Liver (tissue), 9 donors: Measurements from ENCODE around the gene LANCL1. TPM values are rescaled to one million over a fixed set of nuclear protein-coding genes. Genes with fewer than 3 reads are reported as not detected.

Source experiments
- DNase-seq: peaks from one replicate; pipeline ENCODE4 v3.0.0-alpha.2; 2017; ENCODE audit warnings: low spot score
- H3K27ac ChIP-seq, 2 donors: one replicate each; pipeline ENCODE4 v1.7.0; 2013; ENCODE audit warnings: inconsistent platforms in 2 of 2, low read length in 2 of 2, control low read depth in 1 of 2, low read depth in 1 of 2, mild to moderate bottlenecking in 1 of 2
- H3K27me3 ChIP-seq, 4 donors: one replicate each; pipeline versions ENCODE4 v1.6.1 to v1.7.0; 2013; ENCODE audit warnings: low read length in 3 of 4, inconsistent platforms in 1 of 4, mild to moderate bottlenecking in 1 of 4, moderate library complexity in 1 of 4; ENCODE audit not compliant: control insufficient read depth in 4 of 4, insufficient read depth in 4 of 4
- H3K36me3 ChIP-seq, 4 donors: one replicate each; pipeline versions ENCODE4 v1.6.1 to v1.7.0; 2013; ENCODE audit warnings: low read length in 3 of 4, mild to moderate bottlenecking in 3 of 4, low read depth in 1 of 4, moderate library complexity in 1 of 4; ENCODE audit not compliant: control insufficient read depth in 4 of 4, insufficient read depth in 3 of 4
- H3K4me1 ChIP-seq, 4 donors: one replicate each; pipeline versions ENCODE4 v1.6.1 to v1.7.0; 2013; ENCODE audit warnings: low read length in 3 of 4, mild to moderate bottlenecking in 3 of 4, moderate library complexity in 1 of 4; ENCODE audit not compliant: control insufficient read depth in 4 of 4, insufficient read depth in 4 of 4
- H3K4me3 ChIP-seq, 3 donors: one replicate each; pipeline versions ENCODE4 v1.6.1 to v1.7.0; 2013; ENCODE audit warnings: low read length in 3 of 3, control low read depth in 1 of 3, low read depth in 1 of 3, mild to moderate bottlenecking in 1 of 3
- H3K9ac ChIP-seq, 2 donors: one replicate each; pipeline ENCODE4 v1.7.0; 2013; ENCODE audit warnings: low read length in 2 of 2, mild to moderate bottlenecking in 2 of 2, moderate library complexity in 2 of 2, control low read depth in 1 of 2, low read depth in 1 of 2
- H3K9me3 ChIP-seq, 4 donors: one replicate each; pipeline versions ENCODE4 v1.6.1 to v1.7.0; 2013; ENCODE audit warnings: low read length in 3 of 4; ENCODE audit not compliant: control insufficient read depth in 4 of 4
- ATF3 ChIP-seq: IDR thresholded peaks from 2 replicates; pipeline ENCODE4 v1.6.1; 2016; ENCODE audit warnings: antibody characterized with exemption
- EGR1 ChIP-seq, 2 donors: IDR thresholded peaks; 2 replicates each; pipeline ENCODE4 v1.6.1; 2016 to 2018; ENCODE audit warnings: antibody characterized with exemption in 2 of 2, low read depth in 2 of 2
- FOXA1 ChIP-seq: IDR thresholded peaks from 2 replicates; pipeline ENCODE4 v1.6.1; 2016; ENCODE audit warnings: antibody characterized with exemption
- FOXA2 ChIP-seq: IDR thresholded peaks from 2 replicates; pipeline ENCODE4 v1.6.1; 2016; ENCODE audit warnings: antibody characterized with exemption
- GABPA ChIP-seq, 2 donors: IDR thresholded peaks in 1 of 2; conservative IDR thresholded peaks in 1 of 2; 2 replicates each; pipeline ENCODE4 v1.6.1; 2016; ENCODE audit warnings: antibody characterized with exemption in 2 of 2, mild to moderate bottlenecking in 1 of 2, moderate library complexity in 1 of 2
- HNF4A ChIP-seq, 2 donors: conservative IDR thresholded peaks; 2 replicates each; pipeline ENCODE4 v1.6.1; 2016; ENCODE audit warnings: antibody characterized with exemption in 2 of 2, mild to moderate bottlenecking in 2 of 2
- HNF4G ChIP-seq: IDR thresholded peaks from 2 replicates; pipeline ENCODE4 v1.6.1; 2016; ENCODE audit warnings: antibody characterized with exemption
- JUND ChIP-seq, 2 donors: IDR thresholded peaks; 2 replicates each; pipeline ENCODE4 v1.6.1; 2016; ENCODE audit warnings: antibody characterized with exemption in 2 of 2
- MAX ChIP-seq: IDR thresholded peaks from 2 replicates; pipeline ENCODE4 v1.6.1; 2016; ENCODE audit warnings: antibody characterized with exemption
- NR2F2 ChIP-seq: IDR thresholded peaks from 2 replicates; pipeline ENCODE4 v1.6.1; 2016; ENCODE audit warnings: antibody characterized with exemption
- RAD21 ChIP-seq, 2 donors: IDR thresholded peaks; 2 replicates each; pipeline ENCODE4 v1.6.1; 2016; ENCODE audit warnings: antibody characterized with exemption in 2 of 2, mild to moderate bottlenecking in 2 of 2
- REST ChIP-seq: IDR thresholded peaks from 2 replicates; pipeline ENCODE4 v1.6.1; 2016; ENCODE audit warnings: antibody characterized with exemption, mild to moderate bottlenecking
- RXRA ChIP-seq, 2 donors: IDR thresholded peaks; 2 replicates each; pipeline ENCODE4 v1.6.1; 2017 to 2018; ENCODE audit warnings: antibody characterized with exemption in 2 of 2, mild to moderate bottlenecking in 1 of 2
- SP1 ChIP-seq: IDR thresholded peaks from 2 replicates; pipeline ENCODE4 v1.6.1; 2018; ENCODE audit warnings: antibody characterized with exemption, mild to moderate bottlenecking
- TAF1 ChIP-seq: conservative IDR thresholded peaks from 2 replicates; pipeline ENCODE4 v1.6.1; 2016; ENCODE audit warnings: antibody characterized with exemption, mild to moderate bottlenecking
- YY1 ChIP-seq: IDR thresholded peaks from 2 replicates; pipeline ENCODE4 v1.6.1; 2016; ENCODE audit warnings: antibody characterized with exemption, mild to moderate bottlenecking
- ZBTB33 ChIP-seq: IDR thresholded peaks from 2 replicates; pipeline ENCODE4 v1.6.1; 2016; ENCODE audit warnings: antibody characterized with exemption
- WGBS: extraction: QIAGEN DNeasy Blood & Tissue Kit; methylation state at CpG from one replicate; pipeline ENCODE4 v1.1.7; 2013; 5-methylcytosine and 5-hydroxymethylcytosine counted together
- polyA plus RNA-seq, 2 donors: library from polyadenylated mRNA; stranded (reverse) in 1 of 2; unstranded in 1 of 2; fragments of 200-250 nt in 1 of 2; fragments of >200 nt in 1 of 2; fragmentation: Nextera tagmentation in 1 of 2; extraction: Ambion mirVana in 1 of 2; gene quantifications; one replicate each; pipeline versions ENCODE4 v1.2.1 to v1.2.3, GENCODE V29; 2013 to 2015
- total RNA-seq, 2 donors: library from RNA; depleted of rRNA; stranded (reverse); fragments of >200 nt; gene quantifications; one replicate each; pipeline ENCODE4 v1.2.3, GENCODE V29; 2014
- TF ChIP-seq, protein P1 (sequence below): fragments of 150-350 bp; IDR thresholded peaks from 2 replicates; pipeline ENCODE4 v1.5.1; 2017; ENCODE audit warnings: improper control_type of control experiment, low read depth, low read length; ENCODE audit not compliant: missing input control
- donor health status: healthy.
- donor health status: healthy.
- donor health status: healthy.
- donor health status: healthy.
- donor health status: healthy.

LANCL1 gene
- total and polyA plus RNA-seq, 4 donors, result 7.2 to 21.0 (median 12.1) TPM

DNA sequence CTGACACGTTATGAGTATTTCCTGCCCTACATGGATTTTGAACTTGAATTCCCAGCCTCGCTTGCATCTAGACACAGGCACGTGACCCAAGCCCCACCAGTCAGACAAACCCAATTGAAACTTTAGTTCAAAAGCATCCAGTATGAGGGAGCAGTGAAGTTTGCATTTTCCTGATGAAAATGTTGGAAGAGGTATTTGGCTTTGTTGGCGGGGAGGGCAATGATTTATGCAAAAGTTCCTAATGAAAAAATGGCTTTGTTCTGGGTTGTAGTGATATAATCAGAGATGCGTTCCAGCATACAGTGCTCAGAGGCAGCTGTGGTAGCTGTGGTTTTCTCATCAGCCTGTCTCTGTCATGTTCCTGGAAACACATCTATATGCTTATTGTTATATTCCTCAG, 43.0 kb upstream of the LANCL1 start (continued):
- no peak for TF ChIP-seq ZBTB33
- TF ChIP-seq ATF3, result no peak
- no peak for TF ChIP-seq YY1
- no peak for TF ChIP-seq EGR1 (IDR thresholded peaks at IDR 0.05; ENCODE audit: low read depth in 2 of 2)

DNA sequence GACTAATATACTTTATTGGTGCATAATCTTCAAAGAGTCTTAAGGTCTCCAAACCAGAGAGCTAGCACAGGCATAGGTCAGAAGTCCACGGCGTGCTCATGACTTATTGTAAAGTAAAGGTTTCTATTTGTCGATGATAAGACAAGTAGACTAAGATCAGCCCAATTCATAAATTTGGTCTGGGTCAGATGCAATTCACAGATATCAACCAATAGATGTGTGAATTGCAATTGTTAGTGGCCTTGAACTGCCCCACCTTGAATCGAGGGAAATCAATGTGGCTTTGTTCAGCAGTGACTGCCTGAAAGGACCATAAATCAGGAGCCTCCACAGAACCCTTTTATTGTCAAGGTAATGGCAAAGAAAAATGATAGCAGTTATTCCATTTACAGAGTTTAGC, 40.7 kb upstream of the LANCL1 start:
- WGBS, result 81% methylated on average over 4 of the region's 4 CpGs
- no peak overlapping the region for H3K27ac ChIP-seq
- H3K36me3 ChIP-seq, result no peaks in the 10 kb centered on the region
- no peaks in the 10 kb centered on the region for H3K4me1 ChIP-seq
- H3K27me3 ChIP-seq, result no peaks in the 10 kb centered on the region
- no peak overlapping the region for H3K4me3 ChIP-seq
- H3K9me3 ChIP-seq, result no peaks in the 10 kb centered on the region
- TF ChIP-seq REST (no peak), GABPA (IDR thresholded peaks at IDR 0.05 in 1 of 2, conservative IDR thresholded peaks at IDR 0.05 in 1 of 2) (no peak), ATF3 (no peak), HNF4G (no peak), FOXA2 (no peak), EGR1 (IDR thresholded peaks at IDR 0.05; ENCODE audit: low read depth in 2 of 2) (no peak), SP1 (no peak), YY1 (no peak)
- no peak for DNase-seq
- H3K9ac ChIP-seq, result no peak overlapping the region

DNA sequence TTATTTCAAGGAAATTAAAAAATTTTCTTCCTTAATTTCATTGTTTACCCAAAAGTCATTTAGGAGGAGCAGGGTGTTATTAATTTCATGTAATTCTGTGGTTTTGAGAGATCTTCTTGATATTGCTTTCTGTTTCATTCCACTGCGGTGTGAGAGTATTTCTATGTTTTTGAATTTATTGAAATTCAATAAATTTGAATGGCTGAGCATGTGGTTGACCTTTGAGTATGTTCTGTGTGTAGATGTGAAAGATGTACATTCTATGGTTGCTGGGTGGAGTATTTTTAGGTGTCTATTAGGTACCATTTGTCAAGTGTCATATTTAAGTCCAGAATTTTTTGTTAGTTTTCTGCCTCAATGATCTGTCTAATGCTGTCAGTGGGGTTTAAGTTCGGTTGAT, 39.4 kb upstream of the LANCL1 start:
- Histone ChIP-seq H3K9me3 (no peaks in the 10 kb centered on the region), H3K4me1 (no peaks in the 10 kb centered on the region), H3K9ac (no peak overlapping the region), H3K27me3 (no peaks in the 10 kb centered on the region), H3K27ac (no peak overlapping the region), H3K4me3 (no peak overlapping the region), H3K36me3 (no peaks in the 10 kb centered on the region)
- DNase-seq, result no peak
- WGBS, result 69% methylated on average over 2 of the region's 2 CpGs
- TF ChIP-seq, protein P1, sequence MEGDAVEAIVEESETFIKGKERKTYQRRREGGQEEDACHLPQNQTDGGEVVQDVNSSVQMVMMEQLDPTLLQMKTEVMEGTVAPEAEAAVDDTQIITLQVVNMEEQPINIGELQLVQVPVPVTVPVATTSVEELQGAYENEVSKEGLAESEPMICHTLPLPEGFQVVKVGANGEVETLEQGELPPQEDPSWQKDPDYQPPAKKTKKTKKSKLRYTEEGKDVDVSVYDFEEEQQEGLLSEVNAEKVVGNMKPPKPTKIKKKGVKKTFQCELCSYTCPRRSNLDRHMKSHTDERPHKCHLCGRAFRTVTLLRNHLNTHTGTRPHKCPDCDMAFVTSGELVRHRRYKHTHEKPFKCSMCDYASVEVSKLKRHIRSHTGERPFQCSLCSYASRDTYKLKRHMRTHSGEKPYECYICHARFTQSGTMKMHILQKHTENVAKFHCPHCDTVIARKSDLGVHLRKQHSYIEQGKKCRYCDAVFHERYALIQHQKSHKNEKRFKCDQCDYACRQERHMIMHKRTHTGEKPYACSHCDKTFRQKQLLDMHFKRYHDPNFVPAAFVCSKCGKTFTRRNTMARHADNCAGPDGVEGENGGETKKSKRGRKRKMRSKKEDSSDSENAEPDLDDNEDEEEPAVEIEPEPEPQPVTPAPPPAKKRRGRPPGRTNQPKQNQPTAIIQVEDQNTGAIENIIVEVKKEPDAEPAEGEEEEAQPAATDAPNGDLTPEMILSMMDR, result no peak
- TF ChIP-seq HNF4G (no peak), ZBTB33 (no peak), JUND (IDR thresholded peaks at IDR 0.05) (no peak), EGR1 (IDR thresholded peaks at IDR 0.05; ENCODE audit: low read depth in 2 of 2) (no peak), MAX (no peak), GABPA (IDR thresholded peaks at IDR 0.05 in 1 of 2, conservative IDR thresholded peaks at IDR 0.05 in 1 of 2) (no peak), NR2F2 (no peak), RXRA (IDR thresholded peaks at IDR 0.05) (no peak), YY1 (no peak), ATF3 (no peak), SP1 (no peak), TAF1 (no peak), FOXA2 (no peak), HNF4A (conservative IDR thresholded peaks at IDR 0.05) (no peak), RAD21 (IDR thresholded peaks at IDR 0.05) (no peak), FOXA1 (no peak)
